NCI-H2029 treated with DMSO at 0.1 percent for 48 hours (cell line): ENCODE measurements around the gene ASIC2.
A peak's percentile ranks its signal among the peaks of the same experiment; 100 is the strongest.

Experiments
- DNase-seq: peaks from one replicate; lab custom pipeline; 2025; lab: John Stamatoyannopoulos, UW

ASIC2 gene

DNA sequence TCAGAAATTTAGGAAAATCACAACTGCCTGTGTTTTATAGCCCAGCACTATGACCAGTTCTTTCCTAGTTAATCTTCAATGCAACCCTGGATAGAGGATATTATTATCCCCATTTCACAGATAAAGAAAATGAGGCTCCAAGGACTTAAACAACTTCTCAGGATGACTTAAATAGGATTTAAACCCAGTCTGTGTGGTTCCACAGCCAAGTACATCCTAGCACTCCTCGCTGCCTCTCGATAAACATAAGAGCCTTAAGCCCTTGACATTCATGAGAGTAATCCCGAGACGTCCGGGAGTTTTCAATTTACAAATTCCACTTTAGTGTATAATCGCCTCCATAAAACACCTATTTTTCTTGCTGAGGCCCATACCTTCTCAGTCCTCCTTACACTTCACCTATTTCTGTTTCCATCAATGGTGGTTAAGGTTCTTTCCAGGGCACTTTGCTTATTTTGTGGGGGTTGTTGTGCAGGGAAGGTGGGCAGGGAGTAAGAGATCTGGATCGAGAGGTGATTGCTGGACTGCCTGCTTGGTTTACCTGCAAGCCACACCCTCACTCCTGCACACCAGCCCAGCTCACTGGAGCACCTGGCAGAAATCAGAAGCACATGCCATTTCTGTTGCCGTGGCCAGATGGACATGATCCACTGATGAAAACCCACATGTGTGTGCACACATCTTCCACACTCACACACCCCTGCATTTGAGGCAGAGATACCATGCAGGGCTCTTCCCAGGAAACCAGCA is 50.5 kb downstream of the ASIC2 start:
- no peak for DNase-seq

GRCh38 chr17:33241390-33241789 is 51.7 kb downstream of the ASIC2 start:
- DNase-seq = no peak

DNA sequence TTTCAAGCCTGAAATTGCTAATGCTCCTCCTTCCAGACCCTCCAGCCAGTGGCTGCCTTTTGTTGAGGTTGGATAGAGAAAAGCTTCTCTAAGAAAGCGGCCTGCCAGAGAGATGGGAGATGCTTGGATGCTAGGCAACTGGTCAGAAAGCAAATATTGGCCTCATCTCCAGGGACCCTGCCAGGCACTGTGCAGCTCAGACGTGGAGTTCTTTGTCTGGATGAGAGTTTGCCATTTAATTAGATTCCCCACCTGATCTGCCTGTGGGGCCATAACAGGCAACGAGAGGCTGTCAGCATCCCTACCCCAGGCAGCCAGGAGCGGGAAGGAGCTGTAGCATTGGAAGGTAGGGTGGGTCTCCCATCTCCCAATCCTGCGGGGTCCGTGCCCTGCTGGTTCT is 52.7 kb downstream of the ASIC2 start:
- no peak for DNase-seq

DNA sequence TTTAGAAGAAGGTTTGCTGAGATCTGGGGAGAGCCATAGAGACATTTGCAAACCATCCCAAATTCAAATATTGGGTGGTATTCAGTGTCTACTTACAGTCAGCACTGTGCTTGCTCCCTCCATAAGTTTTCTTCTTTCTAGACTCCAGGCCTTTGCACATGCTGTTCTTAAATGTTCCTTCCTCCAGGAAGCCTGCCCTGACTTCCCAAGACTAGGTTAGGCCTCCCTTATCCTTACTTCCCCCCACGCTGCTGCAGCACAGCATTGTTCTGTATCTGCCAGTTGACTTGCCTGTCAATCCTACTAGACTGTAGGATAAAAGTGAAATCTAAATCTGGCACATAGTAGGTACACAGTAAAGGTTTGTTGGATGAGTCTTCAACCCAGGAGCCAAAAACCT is 53.4 kb downstream of the ASIC2 start:
- no peak for DNase-seq

DNA sequence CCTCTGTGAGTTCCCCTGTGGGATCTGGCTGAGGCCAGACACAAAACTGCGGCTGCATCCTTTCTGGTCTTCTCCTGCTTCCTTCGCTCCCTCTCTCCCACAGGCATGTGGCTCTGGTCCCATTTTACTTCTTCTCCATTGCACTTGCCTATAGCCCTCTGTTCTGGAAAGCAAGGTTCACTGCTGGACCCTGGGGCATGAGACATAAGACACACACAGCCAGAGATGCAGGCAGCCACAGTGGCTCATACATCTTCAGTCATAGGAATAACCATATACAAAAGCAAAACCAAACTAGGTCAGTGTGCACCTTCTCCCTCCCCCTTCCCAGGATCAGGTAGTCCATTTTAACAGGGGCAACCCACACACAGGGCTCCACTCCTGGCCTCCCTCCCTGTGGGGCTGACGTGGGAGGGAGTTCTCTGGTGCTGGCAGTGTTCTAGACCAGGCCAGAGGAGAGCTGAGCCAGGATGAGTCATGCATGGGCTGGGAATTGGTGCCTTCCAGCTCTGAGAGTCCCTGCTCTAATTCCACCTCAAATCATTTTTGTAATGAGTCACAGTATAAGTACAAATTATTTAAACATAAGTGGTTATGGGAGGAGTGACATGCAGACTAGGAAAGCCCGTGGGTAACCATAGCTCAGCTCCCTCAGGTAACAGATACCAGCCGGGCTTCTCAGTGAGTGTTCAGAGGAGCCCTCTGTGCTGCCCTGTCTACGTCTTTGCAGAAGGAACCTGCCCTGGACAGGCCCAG is 58.0 kb downstream of the ASIC2 start:
- DNase-seq = no peak

DNA sequence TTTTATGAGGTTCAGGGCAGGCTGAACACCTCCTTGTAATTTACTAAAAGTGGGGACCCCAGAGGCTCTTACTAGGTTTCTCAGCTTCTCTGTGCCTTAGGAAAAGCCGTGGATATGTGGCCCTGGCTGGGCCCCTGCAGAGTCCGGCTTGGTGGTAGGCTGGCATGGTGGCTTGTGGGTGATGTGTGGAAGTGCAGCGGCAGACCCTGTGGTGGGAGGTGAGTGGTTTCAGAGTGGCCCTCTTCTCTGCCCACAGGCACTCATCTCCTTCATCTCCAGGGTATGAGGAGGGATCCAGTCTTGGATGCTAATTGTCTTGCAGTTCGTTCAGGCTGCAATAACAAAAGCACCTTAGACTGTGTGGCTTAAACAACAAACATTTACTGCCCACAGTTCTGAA is 58.9 kb downstream of the ASIC2 start:
- no peak for DNase-seq

DNA sequence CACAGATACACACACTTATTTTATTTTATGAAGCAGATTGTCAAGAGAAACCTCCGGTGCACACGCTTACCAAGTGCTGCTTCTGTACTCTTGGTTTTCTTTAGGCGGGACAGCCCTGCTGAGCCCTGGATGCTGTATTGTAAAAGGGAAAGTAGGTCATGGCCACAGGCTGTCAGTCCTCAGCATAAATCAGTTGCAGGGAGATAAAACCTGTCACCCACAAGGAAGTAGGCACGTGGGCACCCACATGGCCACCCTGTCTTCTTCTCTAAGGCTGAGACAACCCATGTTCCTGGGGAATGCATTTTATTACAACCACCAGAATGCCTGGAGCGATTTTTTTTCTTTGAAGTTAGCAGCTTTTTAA is 59.3 kb downstream of the ASIC2 start:
- DNase-seq = no peak

- DNase-seq = no peak
Observed at GRCh38 chr17:33229499-33229898, 63.6 kb downstream of the ASIC2 start.

DNA sequence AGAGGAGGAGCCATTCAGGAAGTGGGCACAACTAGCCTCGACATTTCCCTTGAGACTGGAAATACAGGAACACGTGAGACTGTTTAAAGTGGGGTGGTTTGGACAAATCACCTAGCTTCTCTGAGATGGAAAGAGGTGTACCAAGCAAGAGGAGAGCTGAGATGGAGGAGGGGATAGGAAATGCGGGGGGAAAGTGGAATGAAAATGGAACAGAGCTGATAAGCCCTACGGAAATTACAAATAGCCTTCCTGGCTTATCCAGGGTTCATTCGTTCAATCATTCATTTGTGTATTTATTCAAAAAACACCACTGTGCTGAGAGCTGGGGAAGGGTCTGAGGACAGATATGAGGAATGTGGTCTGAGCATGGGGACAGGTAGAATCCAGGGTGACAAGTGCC is 64.1 kb downstream of the ASIC2 start:
- DNase-seq = no peak

- DNase-seq = peak; percentile 46
Observed at GRCh38 chr17:33228548-33228947, 64.5 kb downstream of the ASIC2 start.

DNA sequence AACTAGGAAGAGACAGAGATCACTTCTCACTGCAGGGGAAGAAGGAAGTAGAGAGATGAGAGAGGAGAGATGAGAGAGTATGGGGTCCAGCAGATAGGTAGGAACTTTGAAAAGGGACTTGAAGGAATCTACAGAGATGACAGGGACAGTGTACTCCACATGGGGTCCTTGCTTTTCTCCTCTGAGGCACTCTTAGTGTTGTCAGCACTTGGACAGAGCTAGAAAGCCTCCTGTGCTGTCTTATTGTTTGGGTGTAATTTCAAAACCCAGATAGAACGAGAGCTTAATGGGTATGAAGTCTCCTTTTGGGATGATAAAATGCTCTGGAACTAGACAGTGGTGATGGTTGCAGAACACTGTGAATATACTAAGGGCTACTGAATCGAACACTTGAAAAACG is 65.2 kb downstream of the ASIC2 start:
- DNase-seq = no peak

DNA sequence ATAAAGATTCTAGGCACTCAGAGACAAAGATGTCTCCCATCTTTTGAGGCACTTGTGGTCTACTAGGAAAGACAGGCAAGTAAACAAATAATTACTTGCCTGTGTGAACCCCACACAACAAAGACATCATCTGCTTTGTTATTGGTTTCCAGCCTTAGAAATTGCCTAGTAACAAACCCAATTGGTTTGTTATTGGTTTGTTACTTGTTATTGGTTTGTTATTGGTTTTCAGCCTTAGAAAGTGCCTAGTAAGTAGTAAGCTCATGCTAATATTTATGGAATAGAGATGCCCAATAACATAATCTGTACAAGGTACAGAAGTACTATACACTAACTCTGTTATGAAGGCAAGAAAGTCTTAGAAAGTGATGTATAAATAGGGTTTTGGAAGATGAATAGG is 67.1 kb downstream of the ASIC2 start:
- no peak for DNase-seq

DNA sequence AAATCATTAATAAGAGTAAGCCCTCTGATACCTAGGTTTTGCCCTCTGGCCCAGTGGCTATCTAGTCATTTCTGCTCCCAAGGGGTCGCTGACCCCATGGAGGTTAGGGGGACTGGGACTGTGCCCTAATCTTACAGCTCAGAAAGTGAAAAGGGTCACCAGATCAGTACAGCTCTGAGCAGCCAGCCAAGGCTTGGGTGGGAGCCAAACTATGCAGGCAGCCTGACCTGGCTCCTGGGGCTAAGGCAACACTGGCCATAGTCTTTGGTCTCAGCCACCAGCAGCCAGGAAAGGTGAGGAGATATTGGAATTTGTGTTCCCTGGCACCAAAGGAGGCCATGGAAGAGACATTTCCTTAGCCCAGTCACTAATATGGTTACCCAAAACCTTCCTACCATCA is 67.6 kb downstream of the ASIC2 start:
- DNase-seq = no peak

DNA sequence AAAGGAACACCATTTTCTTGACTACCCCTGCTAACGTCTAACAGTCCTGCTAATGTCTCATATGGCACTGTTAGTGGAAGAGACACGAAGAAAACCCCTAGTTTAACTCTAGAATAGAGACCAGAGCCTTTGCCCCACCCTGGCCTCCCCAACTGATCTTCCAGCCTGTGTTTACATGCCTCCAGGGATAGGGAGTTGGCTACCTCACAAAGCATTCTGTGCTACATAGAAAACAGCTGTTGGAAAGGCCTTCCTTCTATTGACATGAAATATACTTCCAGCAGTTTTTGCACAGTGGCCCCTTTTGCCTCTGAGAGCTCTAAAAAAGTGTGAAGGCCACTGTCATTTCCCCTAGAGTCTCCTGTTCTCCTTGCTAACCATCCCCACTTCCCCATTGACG is 73.1 kb downstream of the ASIC2 start:
- DNase-seq = no peak

GRCh38 chr17:33218698-33219601 is 74.1 kb downstream of the ASIC2 start:
- DNase-seq = no peak

- DNase-seq = no peak
Observed at GRCh38 chr17:33217891-33218290, 75.2 kb downstream of the ASIC2 start.

DNA sequence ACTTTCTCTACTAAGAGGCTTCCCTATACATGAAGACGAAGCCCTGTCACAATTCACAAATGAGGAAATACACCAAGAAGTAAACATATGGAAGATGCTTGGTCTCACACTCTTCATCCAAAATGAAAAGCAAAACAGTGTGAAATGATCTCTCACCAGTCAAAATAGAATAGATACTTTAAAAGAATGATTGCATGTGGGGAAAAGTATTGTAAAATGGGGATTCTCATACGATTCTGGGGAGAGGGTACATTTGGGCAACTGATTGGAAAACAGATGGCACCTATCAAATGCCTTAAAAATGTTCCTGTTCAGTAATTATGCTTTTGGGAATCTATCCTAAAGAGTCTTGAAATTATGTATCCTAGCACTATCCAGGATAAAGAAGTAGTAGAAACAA is 78.1 kb downstream of the ASIC2 start:
- no peak for DNase-seq

GRCh38 chr17:33210285-33210684 is 82.8 kb downstream of the ASIC2 start:
- no peak for DNase-seq

- no peak for DNase-seq
Observed at GRCh38 chr17:33209671-33210070, 83.4 kb downstream of the ASIC2 start.

- DNase-seq = no peak
Observed at GRCh38 chr17:33207231-33207630, 85.9 kb downstream of the ASIC2 start.

GRCh38 chr17:33205552-33205951 is 87.5 kb downstream of the ASIC2 start:
- DNase-seq = no peak

- DNase-seq = no peak
Observed at GRCh38 chr17:33204701-33205100, 88.4 kb downstream of the ASIC2 start.

DNA sequence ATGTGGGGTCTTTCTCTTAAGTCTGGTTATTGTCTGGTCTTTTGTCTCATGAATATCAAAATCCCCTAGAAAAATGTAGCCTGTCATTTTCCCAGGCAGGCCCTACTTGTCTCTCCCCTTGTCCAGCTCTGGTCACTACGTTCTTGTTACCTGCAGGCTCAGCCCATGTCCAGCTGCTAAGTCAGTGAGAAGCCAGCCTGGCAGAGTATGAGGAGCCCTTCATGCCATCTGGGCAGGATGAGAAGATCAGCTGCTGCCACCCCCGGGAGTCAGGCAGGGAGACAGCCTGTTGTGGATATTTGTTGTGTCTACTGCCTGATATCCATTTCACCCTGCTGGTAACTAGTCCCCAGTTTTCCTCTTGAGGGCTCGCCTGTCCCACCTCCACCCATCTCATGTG is 88.9 kb downstream of the ASIC2 start:
- no peak for DNase-seq
